ENCODE results near the gene OR13C8. TPM values are rescaled to one million over a fixed set of nuclear protein-coding genes. Genes with fewer than 3 reads are reported as not detected.

Gene OR13C8, protein sequence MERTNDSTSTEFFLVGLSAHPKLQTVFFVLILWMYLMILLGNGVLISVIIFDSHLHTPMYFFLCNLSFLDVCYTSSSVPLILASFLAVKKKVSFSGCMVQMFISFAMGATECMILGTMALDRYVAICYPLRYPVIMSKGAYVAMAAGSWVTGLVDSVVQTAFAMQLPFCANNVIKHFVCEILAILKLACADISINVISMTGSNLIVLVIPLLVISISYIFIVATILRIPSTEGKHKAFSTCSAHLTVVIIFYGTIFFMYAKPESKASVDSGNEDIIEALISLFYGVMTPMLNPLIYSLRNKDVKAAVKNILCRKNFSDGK
- not detected in 2 replicates for total RNA-seq

GRCh38 chr9:104568868-104569267 is at the start of gene OR13C8:
Gene OR13C8, plus strand, starts transcription at chr9:104569168. Its CDS starts 0 bp downstream, at chr9:104569168.

DNA sequence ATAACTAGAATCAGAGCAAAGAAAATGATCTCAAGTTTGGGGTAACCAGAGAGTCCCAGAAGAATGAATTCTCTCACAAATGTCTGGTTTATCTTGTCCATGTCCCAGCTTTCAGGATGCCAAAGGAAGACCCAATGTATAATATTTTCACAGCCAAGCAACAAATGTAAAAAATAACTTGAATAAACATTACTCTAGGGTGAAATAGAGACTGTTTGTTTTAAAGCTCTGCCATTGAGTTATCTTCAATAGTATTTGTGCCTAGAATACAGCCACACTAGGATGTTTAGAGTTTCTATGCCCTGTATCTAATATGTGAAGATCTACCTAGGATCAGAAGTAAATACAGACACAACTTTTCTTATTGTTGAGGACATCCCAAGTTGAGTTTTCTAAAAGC is 41.9 kb upstream of the OR13C8 start, which contains the start of gene OR13C4:
Gene OR13C4, minus strand, starts transcription at position 101 of the 400 bp plus-strand sequence. Its CDS starts 0 bp downstream, at position 101.

GRCh38 chr9:104536756-104537155 is 32.2 kb upstream of the OR13C8 start, which contains the start of gene OR13C3:
Gene OR13C3, minus strand, starts transcription at chr9:104536856. Its CDS starts 133 bp downstream, at chr9:104536723.

DNA sequence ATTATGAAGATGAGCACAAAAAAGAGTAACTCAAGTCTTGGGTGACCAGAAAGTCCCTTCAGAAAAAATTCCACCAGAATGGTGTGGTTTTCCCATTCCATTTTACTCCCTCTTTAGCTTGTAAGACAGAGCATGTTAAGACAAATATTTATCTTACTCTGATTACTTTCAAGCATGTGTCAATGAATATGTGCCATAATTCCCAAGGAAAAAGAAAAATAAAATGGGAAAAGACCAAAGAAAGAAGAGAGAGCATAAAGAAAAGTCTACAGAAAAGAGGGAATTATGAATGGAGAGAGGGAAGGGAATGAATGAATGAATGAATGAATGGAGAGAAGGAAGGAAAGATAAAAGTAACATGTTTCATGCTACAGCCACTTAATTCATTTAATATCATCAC is 30.3 kb downstream of the OR13C8 start, which contains the start of gene OR13C5:
Gene OR13C5, minus strand, starts transcription at position 101 of the 400 bp plus-strand sequence. Its CDS starts 0 bp downstream, at position 101.

GRCh38 chr9:104605527-104605926 is 36.6 kb downstream of the OR13C8 start, which contains the start of gene OR13C2:
Gene OR13C2, minus strand, starts transcription at chr9:104605627. Its CDS starts 0 bp downstream, at chr9:104605627.

GRCh38 chr9:104618104-104618503 is 49.1 kb downstream of the OR13C8 start, which contains the start of gene OR13C9:
Gene OR13C9, minus strand, starts transcription at chr9:104618204. Its CDS starts 0 bp downstream, at chr9:104618204.

Other genes starting within 250 kb of the OR13C8 start
- not detected in 2 replicates for gene OR13F1, start 64.9 kb upstream of the OR13C8 start, total RNA-seq
- not detected in 2 replicates for gene OR13C4, start 42.0 kb upstream of the OR13C8 start, total RNA-seq
- not detected in 2 replicates for gene OR13C3, start 32.3 kb upstream of the OR13C8 start, total RNA-seq
- gene OR13C5, start 30.2 kb downstream of the OR13C8 start, total RNA-seq: not detected in 2 replicates
- gene OR13C2, start 36.5 kb downstream of the OR13C8 start, total RNA-seq: not detected in 2 replicates
- gene OR13C9, start 49.0 kb downstream of the OR13C8 start, total RNA-seq: not detected in 2 replicates
- gene OR13D1, start 125.3 kb downstream of the OR13C8 start, total RNA-seq: not detected in 2 replicates
- 20.8 and 21.7 TPM in 2 replicates for gene NIPSNAP3A, start 178.5 kb downstream of the OR13C8 start, total RNA-seq
- 0.49 and 1.5 TPM in 2 replicates for gene NIPSNAP3B, start 195.0 kb downstream of the OR13C8 start, total RNA-seq

All from mesangial cell (primary cell).